ENCODE measurements around the gene ENDOV.

ENDOV gene

DNA sequence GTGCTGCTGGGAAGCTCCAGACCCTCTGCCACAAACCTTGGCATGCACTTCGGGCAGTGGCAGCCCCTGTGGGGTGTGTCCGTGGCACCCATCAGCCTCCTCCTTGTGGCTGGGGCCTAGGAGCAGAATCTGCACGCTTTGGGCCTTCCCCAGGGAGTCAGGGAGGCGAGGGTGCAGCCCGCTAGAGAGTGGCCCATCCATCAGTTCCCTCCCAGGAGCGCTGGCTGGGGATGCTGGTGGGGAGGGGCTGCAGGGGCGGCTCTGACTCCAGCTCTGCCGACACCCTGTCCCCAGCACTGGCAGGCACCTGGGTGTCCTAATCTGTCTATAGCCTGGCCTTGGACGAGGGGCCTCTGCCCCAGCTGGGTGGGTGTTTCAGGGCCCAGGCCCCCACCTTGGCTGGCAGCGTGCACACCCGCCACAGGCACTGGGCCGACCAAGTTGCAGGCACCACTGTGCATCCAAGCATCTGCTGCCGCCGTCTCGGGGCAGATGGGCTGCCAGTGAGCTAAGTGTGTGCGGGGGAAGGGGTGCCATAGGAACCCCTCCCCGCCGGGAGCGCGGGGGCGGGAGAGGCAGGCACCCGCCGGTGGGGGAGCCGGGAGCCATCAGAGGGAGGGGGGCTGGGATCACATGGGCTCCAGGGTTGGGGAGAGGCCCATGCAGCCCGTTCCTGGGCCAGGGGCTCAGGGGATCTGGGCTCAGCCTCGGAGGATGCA lies 30.2 kb downstream of the ENDOV start:
- in situ Hi-C loops (cut with HindIII; ENCODE audit: low sequenced_read_pairs) = loop anchor here (25.0 kb wide), 2 partner anchors 517 to 642 kb away; no protein-coding TSS in a partner anchor
- no peak overlapping the region for H3K4me3 ChIP-seq (ENCODE audit: low read depth, low read length)
- TF ChIP-seq, protein P1, sequence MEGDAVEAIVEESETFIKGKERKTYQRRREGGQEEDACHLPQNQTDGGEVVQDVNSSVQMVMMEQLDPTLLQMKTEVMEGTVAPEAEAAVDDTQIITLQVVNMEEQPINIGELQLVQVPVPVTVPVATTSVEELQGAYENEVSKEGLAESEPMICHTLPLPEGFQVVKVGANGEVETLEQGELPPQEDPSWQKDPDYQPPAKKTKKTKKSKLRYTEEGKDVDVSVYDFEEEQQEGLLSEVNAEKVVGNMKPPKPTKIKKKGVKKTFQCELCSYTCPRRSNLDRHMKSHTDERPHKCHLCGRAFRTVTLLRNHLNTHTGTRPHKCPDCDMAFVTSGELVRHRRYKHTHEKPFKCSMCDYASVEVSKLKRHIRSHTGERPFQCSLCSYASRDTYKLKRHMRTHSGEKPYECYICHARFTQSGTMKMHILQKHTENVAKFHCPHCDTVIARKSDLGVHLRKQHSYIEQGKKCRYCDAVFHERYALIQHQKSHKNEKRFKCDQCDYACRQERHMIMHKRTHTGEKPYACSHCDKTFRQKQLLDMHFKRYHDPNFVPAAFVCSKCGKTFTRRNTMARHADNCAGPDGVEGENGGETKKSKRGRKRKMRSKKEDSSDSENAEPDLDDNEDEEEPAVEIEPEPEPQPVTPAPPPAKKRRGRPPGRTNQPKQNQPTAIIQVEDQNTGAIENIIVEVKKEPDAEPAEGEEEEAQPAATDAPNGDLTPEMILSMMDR (IDR thresholded peaks at IDR 0.05; ENCODE audit: low read depth, low read length, missing control alignments) = no peak
- no peak for DNase-seq (ENCODE audit: low read depth)

DNA sequence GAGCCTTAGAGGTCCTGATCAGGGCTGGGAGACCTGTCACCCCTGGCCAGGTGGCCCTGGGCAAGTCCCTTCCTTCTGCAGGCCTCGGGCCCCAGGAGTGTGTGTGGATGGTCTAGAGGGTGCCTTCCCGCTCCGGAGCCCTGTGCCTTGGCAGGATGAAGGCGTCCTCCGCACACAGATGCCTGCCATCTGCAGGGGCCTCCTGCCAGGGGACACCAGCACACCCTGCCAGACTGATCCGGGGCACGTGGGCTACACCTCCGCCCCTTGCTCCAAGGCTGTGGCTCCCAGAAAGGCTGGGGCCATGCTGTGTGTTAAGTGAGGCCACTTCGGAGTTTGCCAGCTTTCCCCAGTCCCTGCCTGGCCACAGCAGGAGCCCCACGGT lies 30.8 kb downstream of the ENDOV start:
- in situ Hi-C loops (cut with HindIII; ENCODE audit: low sequenced_read_pairs) = loop anchor here (25.0 kb wide), 2 partner anchors 517 to 642 kb away; no protein-coding TSS in a partner anchor
- TF ChIP-seq, protein P1 (IDR thresholded peaks at IDR 0.05; ENCODE audit: low read depth, low read length, missing control alignments) = no peak
- DNase-seq (ENCODE audit: low read depth) = no peak

DNA sequence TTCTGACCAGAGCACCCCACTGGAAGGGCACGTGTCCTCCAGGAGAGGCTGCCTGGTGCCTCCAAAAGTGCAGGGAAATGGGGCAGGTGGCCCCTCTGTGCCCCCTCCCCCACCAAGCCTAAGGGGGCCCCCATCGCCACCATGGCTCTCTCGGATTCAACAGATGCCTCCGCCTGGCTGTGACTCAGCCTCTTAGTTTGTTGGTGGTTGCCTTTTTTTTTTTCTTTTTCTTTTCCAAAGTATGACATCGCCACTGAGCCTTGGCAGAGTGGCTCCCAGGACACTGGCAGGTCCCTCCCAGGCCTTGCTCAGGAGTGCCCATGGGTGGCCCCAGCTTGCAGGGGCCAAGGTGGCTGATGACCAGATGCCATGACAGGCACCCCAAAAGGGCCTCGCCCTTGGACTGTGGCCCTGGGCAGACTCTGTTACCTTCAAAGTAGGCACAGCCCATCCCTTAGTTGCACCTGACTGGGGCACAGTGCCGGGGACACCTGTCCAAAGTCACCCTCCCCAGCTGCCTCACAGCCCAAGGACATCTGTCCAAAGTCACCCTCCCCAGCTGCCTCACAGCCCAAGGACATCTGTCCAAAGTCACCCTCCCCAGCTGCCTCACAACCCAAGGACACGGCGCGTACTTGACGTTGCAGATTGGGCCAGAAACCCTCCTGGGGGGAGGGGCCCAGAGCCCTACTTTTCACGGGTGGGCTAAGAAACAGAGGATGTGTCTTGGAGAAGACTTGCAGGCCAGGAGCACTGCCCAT lies 31.9 kb downstream of the ENDOV start:
- in situ Hi-C loops (cut with HindIII; ENCODE audit: low sequenced_read_pairs) = loop anchor here (25.0 kb wide), 2 partner anchors 515 to 640 kb away; no protein-coding TSS in a partner anchor
- DNase-seq (ENCODE audit: low read depth) = no peak
- TF ChIP-seq, protein P1 (IDR thresholded peaks at IDR 0.05; ENCODE audit: low read depth, low read length, missing control alignments) = no peak
- H3K4me3 ChIP-seq (ENCODE audit: low read depth, low read length) = no peak overlapping the region

More for the DNA sequence above, 30.8 kb downstream of the ENDOV start:
- H3K4me3 ChIP-seq (ENCODE audit: low read depth, low read length) = no peak overlapping the region

DNA sequence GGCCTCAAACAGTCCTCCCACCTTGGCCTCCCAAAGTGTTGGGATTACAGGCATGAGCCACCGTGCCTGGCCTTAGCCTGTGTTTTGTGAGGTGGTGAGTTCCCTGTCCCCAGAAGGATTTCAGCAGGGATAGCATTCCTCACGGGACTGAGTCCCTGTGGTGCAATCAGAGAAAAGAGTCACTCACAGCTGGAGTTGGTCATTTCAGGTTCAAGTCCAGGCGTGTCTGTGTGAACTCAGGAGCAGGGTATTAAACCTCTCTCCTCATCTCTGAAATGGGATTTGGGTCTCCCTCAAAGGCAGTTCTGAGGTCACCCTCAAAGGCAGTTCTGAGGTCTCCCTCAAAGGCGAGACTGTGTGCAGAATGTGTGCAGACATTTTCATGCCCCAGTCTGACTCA lies 32.8 kb downstream of the ENDOV start:
- no peak overlapping the region for H3K4me3 ChIP-seq (ENCODE audit: low read depth, low read length)
- in situ Hi-C loops (cut with HindIII; ENCODE audit: low sequenced_read_pairs) = loop anchor here (25.0 kb wide), 2 partner anchors 515 to 640 kb away; no protein-coding TSS in a partner anchor
- TF ChIP-seq, protein P1 (IDR thresholded peaks at IDR 0.05; ENCODE audit: low read depth, low read length, missing control alignments) = no peak
- no peak for DNase-seq (ENCODE audit: low read depth)

DNA sequence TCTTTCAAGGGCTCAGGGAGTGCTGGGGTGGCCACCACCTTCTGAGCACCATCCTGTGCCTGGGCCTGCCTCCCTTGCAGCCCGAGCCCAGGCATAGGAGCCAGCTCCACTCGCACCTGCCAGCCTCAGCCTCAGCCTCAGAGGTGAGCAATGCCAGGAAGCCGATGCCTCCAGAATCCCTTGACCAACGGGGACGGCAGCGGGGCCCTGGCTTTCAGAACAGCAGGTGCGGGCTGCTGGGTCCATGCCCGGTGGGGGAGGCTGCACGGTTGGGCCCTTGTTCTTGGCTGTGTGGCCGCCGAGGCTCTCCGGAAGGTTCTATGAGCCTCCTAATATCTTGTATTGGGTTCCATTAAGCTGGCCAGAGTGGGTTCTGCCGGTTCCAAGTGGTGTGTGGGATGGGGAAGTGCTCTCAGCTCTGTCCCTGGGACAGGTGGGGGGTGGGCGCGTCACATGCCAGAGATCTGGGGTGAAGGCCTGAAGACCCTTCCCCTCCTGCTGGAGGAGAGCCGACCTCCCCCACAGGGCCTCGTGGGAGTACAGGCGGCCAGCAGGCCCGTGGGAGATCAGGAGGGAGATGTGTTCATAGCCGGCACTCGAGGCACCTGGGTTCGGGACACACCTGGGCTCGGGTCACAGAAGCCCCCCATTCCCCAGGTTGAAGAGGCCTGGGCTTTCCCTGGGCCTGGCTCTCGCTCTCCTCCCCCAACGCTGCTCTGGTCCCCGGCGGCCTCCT lies 34.4 kb downstream of the ENDOV start:
- in situ Hi-C loops (cut with HindIII; ENCODE audit: low sequenced_read_pairs) = loop anchor here (25.0 kb wide), 2 partner anchors 513 to 638 kb away; no protein-coding TSS in a partner anchor
- no peak overlapping the region for H3K4me3 ChIP-seq (ENCODE audit: low read depth, low read length)
- TF ChIP-seq, protein P1 (IDR thresholded peaks at IDR 0.05; ENCODE audit: low read depth, low read length, missing control alignments) = no peak
- no peak for DNase-seq (ENCODE audit: low read depth)
